ES-I3 (cell line): ENCODE measurements around the gene GNAZ.

ENCODE experiments used
- H3K36me3 ChIP-seq: 2 replicates; pipeline ENCODE4 v1.6.1; 2013; ENCODE audit warnings: mild to moderate bottlenecking, low read length, control low read depth, moderate library complexity; ENCODE audit not compliant: insufficient read depth
- H3K4me1 ChIP-seq: 2 replicates; pipeline ENCODE4 v1.6.1; 2013; ENCODE audit warnings: mild to moderate bottlenecking, control low read depth, low read length; ENCODE audit not compliant: insufficient read depth
- H3K9ac ChIP-seq: 2 replicates; pipeline ENCODE4 v1.6.1; 2013; ENCODE audit warnings: low read depth, mild to moderate bottlenecking, low read length, moderate library complexity
- H3K9me3 ChIP-seq: 2 replicates; pipeline ENCODE4 v1.6.1; 2013; ENCODE audit warnings: mild to moderate bottlenecking, low read length, moderate library complexity; ENCODE audit not compliant: control insufficient read depth, insufficient read depth

GNAZ gene

DNA sequence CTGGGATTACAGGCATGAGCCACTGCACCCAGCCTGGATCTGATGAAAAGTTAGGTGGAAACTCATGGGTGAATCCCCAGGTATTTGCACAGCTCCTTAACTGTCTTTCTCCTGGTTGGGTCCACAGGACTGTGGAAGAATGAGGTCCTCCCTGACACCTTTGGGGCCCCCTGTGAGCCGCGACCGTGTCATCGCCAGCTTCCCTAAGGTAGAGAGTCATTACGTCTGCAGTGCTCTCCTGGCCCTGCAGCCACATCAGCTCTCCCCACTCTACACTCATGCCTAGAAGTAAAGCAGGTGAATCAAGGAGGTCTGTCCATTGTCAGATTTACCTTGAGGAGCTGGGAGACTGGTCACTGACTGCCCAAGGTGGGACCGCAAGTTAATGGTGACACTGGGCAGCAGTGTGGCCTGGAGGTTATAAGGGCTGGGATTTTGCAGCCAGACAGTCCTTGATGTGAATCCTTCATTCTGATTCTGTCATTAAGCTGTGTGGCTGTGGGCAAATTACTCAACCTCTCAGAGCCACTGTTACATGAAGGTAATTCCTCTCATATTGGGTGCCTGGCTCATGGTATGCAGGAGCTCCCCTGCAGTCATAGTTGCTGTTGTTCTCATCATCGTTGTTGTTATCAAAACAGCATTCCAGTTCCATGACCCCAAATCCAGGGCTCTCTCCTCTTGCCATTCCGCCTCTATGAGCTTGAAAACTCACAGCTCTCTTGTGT, 76.3 kb downstream of the GNAZ start:
- Histone ChIP-seq H3K4me1 (peaks cover 9% of the 10 kb centered on the region; the same call in 1 of the 2 replicates), H3K9ac (no peak overlapping the region), H3K9me3 (no peaks in the 10 kb centered on the region), H3K36me3 (no peaks in the 10 kb centered on the region)

DNA sequence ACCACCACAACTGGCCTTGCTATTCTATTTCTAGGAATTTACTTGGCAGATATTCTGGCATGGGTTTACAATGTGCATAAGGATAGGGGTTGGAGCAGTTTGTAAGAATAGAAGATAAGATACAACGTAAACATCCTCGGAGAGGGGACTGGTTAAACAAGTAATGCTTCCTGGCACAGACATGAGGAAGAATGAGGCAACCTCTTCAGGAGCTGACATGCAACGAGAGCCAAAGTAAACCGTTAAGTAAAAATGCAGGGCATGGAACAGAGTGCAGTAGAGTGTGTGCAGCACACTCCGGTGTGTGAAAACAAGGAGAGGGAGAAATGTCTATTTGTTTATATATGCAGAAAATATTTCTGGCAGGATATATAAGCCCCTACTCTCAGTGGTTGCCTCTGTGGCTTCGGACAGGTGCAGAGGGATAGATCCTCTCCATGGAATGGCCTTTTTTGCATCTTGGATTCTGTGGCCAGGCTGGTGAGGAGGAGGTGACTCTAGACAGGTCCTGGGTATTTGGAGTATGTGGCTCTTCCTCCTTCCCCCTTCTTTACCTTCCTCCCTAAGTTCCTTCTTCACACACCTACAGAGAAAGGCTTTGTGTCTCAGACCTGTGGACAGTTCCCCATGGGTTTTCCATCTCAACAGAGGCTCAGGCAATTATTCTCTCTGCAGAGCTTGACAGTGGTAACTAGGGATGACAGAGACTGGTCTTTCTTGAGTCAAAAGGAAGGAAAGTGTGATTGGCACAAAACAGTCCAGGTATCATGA, 77.5 kb downstream of the GNAZ start:
- Histone ChIP-seq H3K4me1 (peaks cover 18% of the 10 kb centered on the region; the same call in 1 of the 2 replicates), H3K36me3 (no peaks in the 10 kb centered on the region), H3K9me3 (no peaks in the 10 kb centered on the region), H3K9ac (no peak overlapping the region)

DNA sequence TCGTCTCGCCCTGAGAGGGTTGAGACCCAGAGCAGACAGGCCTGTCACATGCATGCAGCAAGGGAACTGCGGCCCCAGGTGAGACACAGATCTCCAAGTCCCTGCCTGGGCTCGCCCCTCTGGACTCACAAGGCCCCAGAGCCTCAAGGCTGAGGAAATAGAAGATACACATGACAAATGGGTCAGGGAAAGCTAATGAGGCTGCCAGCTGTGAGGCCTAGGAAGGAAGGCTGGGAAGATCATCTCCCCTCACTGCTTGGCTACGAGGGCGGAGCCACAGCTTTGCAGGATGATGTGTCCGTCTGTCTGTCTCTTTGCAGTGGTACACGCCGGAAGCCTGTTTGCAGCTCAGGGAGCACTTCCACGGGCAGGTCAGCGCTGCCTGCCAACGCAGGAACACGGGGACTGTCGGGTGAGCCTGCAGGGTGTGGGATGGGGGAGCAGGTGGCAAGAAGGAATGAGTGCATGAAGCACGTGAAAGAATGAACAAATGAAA, 79.5 kb downstream of the GNAZ start:
- Histone ChIP-seq H3K9me3 (no peaks in the 10 kb centered on the region), H3K4me1 (peaks cover 18% of the 10 kb centered on the region; the same call in 1 of the 2 replicates), H3K36me3 (no peaks in the 10 kb centered on the region), H3K9ac (no peak overlapping the region)

DNA sequence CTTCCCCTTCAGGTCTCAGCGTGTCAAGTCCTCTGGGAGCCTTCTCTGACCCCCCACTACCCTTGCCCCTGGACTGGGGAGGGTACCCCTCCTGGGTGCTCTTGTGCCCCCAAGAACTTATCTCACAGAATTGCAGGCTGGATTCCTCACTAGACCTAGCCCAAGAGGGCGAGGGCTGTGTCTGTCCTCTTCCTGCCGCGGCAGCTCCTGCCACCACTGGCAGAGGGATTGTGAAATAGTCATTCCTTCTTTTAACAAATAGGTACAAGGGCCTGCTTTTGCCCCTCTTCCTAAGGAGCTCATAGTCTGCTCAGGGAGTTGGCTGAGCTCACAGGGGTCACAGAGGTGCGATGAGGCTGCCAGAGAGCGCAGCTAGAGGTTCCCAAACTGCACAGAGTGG, 80.4 kb downstream of the GNAZ start:
- no peaks in the 10 kb centered on the region for H3K9me3 ChIP-seq
- H3K4me1 ChIP-seq, result peaks cover 18% of the 10 kb centered on the region; the same call in 1 of the 2 replicates
- no peaks in the 10 kb centered on the region for H3K36me3 ChIP-seq
- no peak overlapping the region for H3K9ac ChIP-seq

DNA sequence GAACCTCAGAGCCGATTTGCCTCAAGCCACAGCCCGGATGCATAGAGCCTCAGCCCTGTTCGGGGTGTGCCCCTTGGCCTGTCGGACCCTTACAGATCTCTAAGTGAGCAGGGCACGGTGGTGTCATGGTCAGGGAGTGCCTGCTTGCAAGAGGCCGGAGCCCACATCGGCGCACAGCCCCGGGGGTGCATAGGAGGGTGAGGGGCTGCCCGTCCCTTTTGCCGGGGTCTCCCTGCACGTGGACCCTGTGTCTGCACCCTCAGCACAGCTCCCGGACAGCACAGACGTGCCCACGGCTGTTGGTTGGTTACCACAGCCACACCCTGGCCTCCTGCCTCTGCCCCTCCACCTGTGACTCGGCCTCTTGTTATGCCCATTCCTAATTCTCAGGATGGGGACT, 81.5 kb downstream of the GNAZ start:
- peaks cover 22% of the 10 kb centered on the region; the same call in 1 of the 2 replicates for H3K4me1 ChIP-seq
- no peaks in the 10 kb centered on the region for H3K36me3 ChIP-seq
- H3K9ac ChIP-seq, result no peak overlapping the region
- H3K9me3 ChIP-seq, result no peaks in the 10 kb centered on the region

DNA sequence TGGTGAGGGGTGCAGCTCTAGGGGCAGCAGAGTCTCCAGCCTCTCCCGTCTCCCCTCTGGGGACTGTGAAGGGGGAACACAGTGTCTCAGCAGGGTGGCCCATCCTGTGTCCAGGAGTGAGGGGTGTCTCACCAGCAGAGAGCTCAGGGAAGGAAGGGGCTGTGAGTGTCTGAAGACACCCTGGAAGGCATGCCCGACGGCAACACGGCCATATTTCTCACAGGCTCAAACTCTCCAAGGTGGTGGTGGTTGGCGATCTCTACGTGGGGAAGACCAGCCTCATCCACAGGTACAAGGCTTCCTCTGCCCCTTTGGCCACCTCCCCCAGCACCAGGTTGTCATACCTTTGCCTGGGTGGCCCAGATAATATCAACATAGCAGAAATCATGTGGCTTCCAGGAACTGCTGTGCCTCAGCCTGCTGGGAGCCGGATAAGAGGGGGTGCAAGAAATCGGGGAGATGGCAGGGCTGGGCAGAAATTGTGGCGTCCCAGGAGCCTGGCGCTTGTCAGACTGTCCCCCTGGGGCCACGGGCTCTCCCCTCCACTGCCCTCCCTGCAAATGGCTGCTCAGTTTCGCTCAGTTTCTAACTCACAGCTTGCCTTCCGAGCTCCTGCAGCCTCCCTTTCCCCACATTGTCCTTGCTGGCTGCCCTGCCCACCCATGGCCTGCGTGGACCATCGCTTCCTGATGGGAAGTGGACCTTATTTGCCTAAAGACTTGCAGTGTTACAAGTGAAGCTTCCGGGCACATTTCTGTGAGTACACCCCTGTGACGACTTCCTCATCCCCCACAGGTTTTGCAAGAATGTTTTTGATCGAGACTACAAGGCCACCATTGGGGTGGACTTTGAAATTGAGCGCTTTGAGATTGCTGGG, 82.2 kb downstream of the GNAZ start:
- H3K4me1 ChIP-seq, result peaks cover 25% of the 10 kb centered on the region; the same call in 1 of the 2 replicates
- no peaks in the 10 kb centered on the region for H3K9me3 ChIP-seq
- H3K9ac ChIP-seq, result no peak overlapping the region
- no peaks in the 10 kb centered on the region for H3K36me3 ChIP-seq

DNA sequence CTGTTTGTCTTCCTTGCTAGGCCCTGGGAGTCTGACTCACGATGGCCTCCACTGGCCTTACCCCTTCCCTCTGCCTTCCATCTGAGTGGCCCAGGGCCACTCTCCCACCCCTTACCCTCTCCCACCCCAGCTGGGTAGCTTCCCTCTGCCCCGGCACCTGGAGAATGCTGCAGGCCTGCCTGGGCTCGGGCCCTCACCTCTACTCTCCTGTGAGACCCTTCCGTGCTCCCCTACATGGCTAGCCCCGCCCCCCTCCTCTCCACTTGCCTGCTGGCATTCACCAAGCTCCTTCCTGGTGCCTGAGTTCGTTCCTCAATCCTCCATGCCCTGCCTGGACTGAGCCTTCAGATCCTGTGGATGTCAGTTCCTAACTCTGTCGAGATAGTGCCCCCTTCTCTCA, 83.7 kb downstream of the GNAZ start:
- no peak overlapping the region for H3K9ac ChIP-seq
- peaks cover 25% of the 10 kb centered on the region; the same call in 1 of the 2 replicates for H3K4me1 ChIP-seq
- no peaks in the 10 kb centered on the region for H3K36me3 ChIP-seq
- H3K9me3 ChIP-seq, result no peaks in the 10 kb centered on the region

DNA sequence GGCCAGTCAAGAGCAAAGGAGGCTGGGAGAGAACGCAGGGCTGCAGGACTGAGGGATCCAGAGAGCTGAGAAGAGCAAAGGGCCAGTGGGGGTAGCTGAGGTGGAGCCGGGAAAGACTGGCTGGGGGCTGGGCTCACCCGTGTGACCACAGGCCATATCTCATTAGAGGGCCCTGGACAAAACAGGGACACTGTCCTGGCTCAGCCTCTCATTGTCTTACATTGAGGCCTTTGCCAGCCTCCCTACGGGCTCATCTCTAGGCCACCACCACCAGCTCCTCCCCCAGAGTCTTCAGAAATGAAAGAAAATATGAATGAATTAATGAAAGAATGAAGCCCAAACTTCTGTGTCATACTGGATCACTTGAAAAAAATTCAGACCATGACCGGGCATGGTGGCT, 84.1 kb downstream of the GNAZ start:
- peaks cover 21% of the 10 kb centered on the region; the same call in 1 of the 2 replicates for H3K4me1 ChIP-seq
- H3K9ac ChIP-seq, result no peak overlapping the region
- no peaks in the 10 kb centered on the region for H3K9me3 ChIP-seq
- H3K36me3 ChIP-seq, result no peaks in the 10 kb centered on the region

DNA sequence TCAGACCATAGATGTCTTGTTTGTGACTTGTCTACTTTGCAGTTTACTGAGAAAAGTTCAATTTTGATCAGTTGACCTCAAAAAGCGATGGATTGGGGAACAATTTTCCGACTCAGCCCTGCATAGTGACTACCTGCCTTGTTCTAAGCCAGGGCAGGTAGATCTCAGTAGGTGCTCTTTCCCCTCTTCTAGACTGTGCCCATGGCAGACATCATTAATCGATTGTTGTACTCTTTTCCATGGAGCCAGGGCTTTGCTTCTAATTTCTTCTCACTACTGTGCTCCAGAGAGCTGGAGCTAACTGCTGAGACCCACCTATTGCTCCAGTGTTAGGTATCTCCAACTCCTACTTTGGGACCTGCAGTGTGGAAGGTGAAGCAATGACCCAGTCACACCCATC, 84.8 kb downstream of the GNAZ start:
- Histone ChIP-seq H3K36me3 (no peaks in the 10 kb centered on the region), H3K4me1 (peaks cover 16% of the 10 kb centered on the region; the same call in 1 of the 2 replicates), H3K9ac (no peak overlapping the region), H3K9me3 (no peaks in the 10 kb centered on the region)

DNA sequence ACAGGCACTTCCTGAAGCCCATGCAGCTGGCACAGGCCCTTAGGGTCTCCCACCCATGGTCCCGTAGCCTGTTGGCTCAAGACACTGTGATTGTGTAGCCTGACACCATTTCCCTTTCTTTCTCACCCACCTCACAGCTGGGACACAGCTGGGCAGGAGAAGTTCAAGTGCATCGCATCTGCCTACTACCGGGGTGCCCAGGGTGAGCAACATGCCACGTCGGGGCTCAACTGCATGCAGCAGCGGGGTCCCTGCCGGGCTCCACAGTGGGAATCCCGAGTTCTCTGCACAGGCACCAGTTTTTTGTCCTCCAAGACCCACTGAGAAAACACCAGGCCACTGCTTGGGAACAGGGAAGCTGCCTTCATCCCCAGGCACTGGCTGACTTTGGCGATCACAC, 85.5 kb downstream of the GNAZ start:
- H3K9me3 ChIP-seq, result no peaks in the 10 kb centered on the region
- no peak overlapping the region for H3K9ac ChIP-seq
- H3K4me1 ChIP-seq, result peaks cover 16% of the 10 kb centered on the region; the same call in 1 of the 2 replicates
- no peaks in the 10 kb centered on the region for H3K36me3 ChIP-seq

DNA sequence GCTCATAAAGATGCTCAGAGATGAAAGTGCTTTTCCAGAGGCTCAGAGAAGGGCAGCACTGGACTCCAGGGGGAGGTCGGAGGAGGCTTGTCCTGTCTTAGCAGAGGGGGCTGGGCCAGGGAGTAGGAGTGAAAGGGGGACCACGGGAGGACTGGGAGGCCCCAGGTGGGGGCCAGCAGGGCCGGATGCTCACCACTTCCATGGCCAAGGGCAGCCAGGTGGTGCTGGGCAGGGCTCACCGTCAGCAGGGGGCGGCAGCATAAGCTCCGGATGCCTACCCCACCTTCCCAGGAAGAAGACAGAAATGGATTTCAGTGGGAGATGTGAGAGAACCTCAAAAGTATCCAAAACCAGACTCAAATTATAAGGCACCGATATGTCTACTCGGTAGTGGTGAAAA, 86.0 kb downstream of the GNAZ start:
- Histone ChIP-seq H3K36me3 (no peaks in the 10 kb centered on the region), H3K4me1 (peaks cover 16% of the 10 kb centered on the region; the same call in 1 of the 2 replicates), H3K9ac (no peak overlapping the region), H3K9me3 (no peaks in the 10 kb centered on the region)

DNA sequence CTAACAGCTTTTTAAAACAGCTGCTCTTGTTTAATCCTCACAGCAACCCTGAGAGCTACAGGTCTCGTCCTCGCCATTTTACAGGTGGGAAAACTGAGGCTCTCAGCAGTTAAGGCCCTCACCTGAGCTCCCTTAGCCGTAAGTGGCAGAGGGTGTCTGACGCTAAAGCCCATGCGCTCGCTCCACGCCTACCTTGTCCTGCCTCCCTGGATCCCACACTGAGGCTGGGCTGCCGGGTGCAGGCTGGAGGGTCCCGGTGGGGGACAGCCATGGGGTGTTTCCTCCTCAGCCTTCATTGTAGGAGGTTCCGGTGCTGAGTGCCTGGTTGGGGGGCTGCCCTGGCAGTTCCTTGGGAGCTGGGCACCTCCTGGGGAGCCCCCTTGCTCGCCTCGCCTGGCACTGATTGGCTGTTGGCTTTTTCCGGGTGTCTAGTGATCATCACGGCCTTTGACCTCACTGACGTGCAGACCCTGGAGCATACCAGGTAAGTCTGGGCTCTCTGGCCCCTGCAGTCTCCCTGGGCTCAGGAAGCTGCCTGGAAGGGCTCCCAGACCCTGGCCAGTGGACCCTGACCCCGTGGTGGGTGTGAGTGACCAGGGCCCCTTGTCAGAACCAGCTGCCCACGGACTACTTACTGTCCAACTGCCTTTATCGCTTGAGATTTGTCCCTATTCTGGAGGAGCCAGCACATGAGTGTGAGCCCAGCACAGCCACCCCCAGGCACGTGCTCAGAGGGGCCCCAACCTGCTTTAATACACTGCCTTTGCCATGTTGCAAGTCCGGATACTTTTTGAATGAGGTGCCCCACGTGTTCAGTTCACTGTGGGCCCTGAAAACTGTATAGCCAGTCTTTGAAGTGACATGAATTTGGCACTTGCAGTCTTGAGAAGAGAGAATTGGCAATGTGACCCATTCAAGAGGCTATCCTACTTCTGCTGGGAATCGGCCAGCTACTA, 87.5 kb downstream of the GNAZ start:
- H3K4me1 ChIP-seq, result peaks cover 7% of the 10 kb centered on the region; the same call in 1 of the 2 replicates
- H3K9ac ChIP-seq, result no peak overlapping the region
- no peaks in the 10 kb centered on the region for H3K9me3 ChIP-seq
- H3K36me3 ChIP-seq, result no peaks in the 10 kb centered on the region

DNA sequence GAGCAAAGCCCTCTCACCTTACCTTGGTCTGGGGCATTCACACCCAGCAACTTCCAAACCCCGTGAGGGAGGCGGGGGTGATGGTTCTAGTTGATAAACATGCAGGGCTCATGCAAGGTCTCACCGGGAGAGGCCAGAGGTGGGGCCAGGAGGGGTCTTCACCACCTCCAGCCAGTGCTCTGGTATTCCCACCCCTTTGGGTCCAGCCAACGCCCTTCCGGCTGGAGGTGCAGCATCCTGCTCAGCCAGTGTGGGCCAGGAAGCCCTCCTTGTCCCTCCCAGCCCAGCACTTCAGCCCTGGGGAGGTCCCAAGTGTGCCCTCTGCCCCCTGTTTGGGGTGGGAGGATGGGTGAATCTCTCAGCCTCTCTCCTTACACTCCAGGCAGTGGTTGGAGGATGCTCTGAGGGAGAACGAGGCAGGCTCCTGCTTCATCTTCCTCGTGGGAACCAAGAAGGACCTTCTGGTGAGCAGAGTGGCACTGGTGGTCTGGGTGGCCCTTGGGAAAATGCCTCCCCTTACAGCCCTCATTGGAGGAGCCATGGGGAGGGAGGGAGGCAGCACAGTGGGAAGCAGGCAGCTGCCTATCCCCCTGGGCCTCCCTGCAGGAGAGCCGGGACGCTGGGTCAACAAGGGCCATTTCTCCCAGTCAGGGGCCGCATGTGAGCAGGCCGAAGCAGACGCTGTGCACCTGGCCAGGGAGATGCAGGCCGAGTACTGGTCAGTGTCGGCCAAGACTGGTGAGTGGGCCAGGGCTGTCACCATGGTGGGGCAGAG, 88.4 kb downstream of the GNAZ start:
- Histone ChIP-seq H3K9ac (no peak overlapping the region), H3K9me3 (no peaks in the 10 kb centered on the region), H3K36me3 (no peaks in the 10 kb centered on the region), H3K4me1 (peaks cover 7% of the 10 kb centered on the region; the same call in 1 of the 2 replicates)
